GM23338 (cell line): Measurements from ENCODE around the gene MICAL3. TPM values are rescaled to one million over a fixed set of nuclear protein-coding genes. Genes with fewer than 3 reads are reported as not detected.

Experiments used
- ATAC-seq: fragments of 200-7000 bp; cut with Tn5 transposase; 3 replicates; pipeline ENCODE4 v1.9.1; 2020
- DNase-seq: peaks from one replicate; pipeline ENCODE4 v3.0.0-alpha.2; 2015; ENCODE audit warnings: low spot score
- H2AFZ ChIP-seq: fragments of 200-600 bp; sonication (generic); 2 replicates; pipeline ENCODE4 v1.8.0; 2016; ENCODE audit warnings: antibody characterized with exemption, mild to moderate bottlenecking, moderate library complexity
- H3F3A ChIP-seq: fragments of 200-600 bp; sonication (generic); replicated peaks from 2 replicates; pipeline ENCODE4 v1.8.0; 2017; ENCODE audit warnings: antibody characterized with exemption, mixed run types, low read depth
- H3K27ac ChIP-seq: fragments of 200-600 bp; sonication (generic); 2 replicates; pipeline ENCODE4 v1.6.1; 2016; ENCODE audit warnings: low read depth
- H3K27me3 ChIP-seq: fragments of 200-600 bp; sonication (generic); 2 replicates; pipeline ENCODE4 v1.8.0; 2016; ENCODE audit warnings: mild to moderate bottlenecking, mixed run types, moderate library complexity; ENCODE audit not compliant: insufficient read depth
- H3K36me3 ChIP-seq: fragments of 200-600 bp; sonication (generic); 2 replicates; pipeline ENCODE4 v1.8.0; 2016; ENCODE audit warnings: mild to moderate bottlenecking; ENCODE audit not compliant: insufficient read depth
- H3K4me1 ChIP-seq: fragments of 200-600 bp; sonication (generic); 2 replicates; pipeline ENCODE4 v1.8.0; 2016; ENCODE audit warnings: mild to moderate bottlenecking, moderate library complexity; ENCODE audit not compliant: insufficient read depth
- H3K4me2 ChIP-seq: fragments of 200-600 bp; sonication (generic); 2 replicates; pipeline ENCODE4 v1.7.1; 2017; ENCODE audit warnings: mixed run types
- H3K4me3 ChIP-seq: fragments of 200-600 bp; sonication (generic); 2 replicates; pipeline ENCODE4 v1.6.1; 2016; ENCODE audit warnings: mixed run types
- H3K79me2 ChIP-seq: fragments of 200-600 bp; sonication (generic); replicated peaks from 2 replicates; pipeline ENCODE4 v1.8.0; 2017; ENCODE audit warnings: mild to moderate bottlenecking; ENCODE audit not compliant: insufficient read depth
- H3K9me2 ChIP-seq: fragments of 200-600 bp; sonication (generic); 2 replicates; pipeline ENCODE4 v1.8.0; 2017; ENCODE audit not compliant: insufficient read depth
- H4K20me1 ChIP-seq: fragments of 200-600 bp; sonication (generic); replicated peaks from 2 replicates; pipeline ENCODE4 v1.8.0; 2017; ENCODE audit warnings: mild to moderate bottlenecking; ENCODE audit not compliant: insufficient read depth
- H3K27ac Mint-ChIP-seq: 2 replicates; pipeline ENCODE4 v1.8.0; 2020; ENCODE audit warnings: inconsistent platforms, mild to moderate bottlenecking, moderate library complexity, mixed read lengths
- H3K27me3 Mint-ChIP-seq: 3 replicates; pipeline ENCODE4 v1.8.0; 2022; ENCODE audit warnings: low read depth, mild to moderate bottlenecking, moderate library complexity, mixed read lengths, inconsistent platforms; ENCODE audit not compliant: insufficient read depth, poor library complexity
- H3K36me3 Mint-ChIP-seq: 3 replicates; pipeline ENCODE4 v1.8.0; 2021; ENCODE audit warnings: low read depth, mild to moderate bottlenecking, inconsistent platforms, moderate library complexity, mixed read lengths
- H3K4me1 Mint-ChIP-seq: 3 replicates; pipeline ENCODE4 v1.8.0; 2020; ENCODE audit warnings: mild to moderate bottlenecking, inconsistent platforms, mixed read lengths
- H3K4me3 Mint-ChIP-seq: 3 replicates; pipeline ENCODE4 v1.8.0; 2021; ENCODE audit warnings: moderate library complexity, mild to moderate bottlenecking, inconsistent platforms, mixed read lengths
- H3K9me3 Mint-ChIP-seq: 3 replicates; pipeline ENCODE4 v1.8.0; 2020; ENCODE audit warnings: moderate library complexity, mild to moderate bottlenecking, inconsistent platforms, mixed read lengths
- CREB1 ChIP-seq: fragments of 250-450 bp; sonication (Bioruptor Pico); IDR thresholded peaks from 2 replicates; pipeline ENCODE4 v1.5.0; 2020; ENCODE audit warnings: low read depth, mild to moderate bottlenecking, moderate library complexity
- CTCF ChIP-seq, 2 experiments: fragments of 200-600 bp in 1 of 2; sonication (generic) in 1 of 2; conservative IDR thresholded peaks; 2 replicates each; pipeline versions ENCODE4 v1.5.1 to v1.6.1; 2016 to 2017; ENCODE audit warnings: antibody characterized with exemption in 2 of 2, low read depth in 2 of 2, mild to moderate bottlenecking in 2 of 2, moderate library complexity in 1 of 2
- EZH2 ChIP-seq: fragments of 200-600 bp; sonication (generic); IDR thresholded peaks from one replicate; pipeline ENCODE4 v1.8.0; 2017; ENCODE audit warnings: antibody characterized with exemption, mild to moderate bottlenecking, low read depth; ENCODE audit not compliant: unreplicated experiment
- EZH2phosphoT487 ChIP-seq: fragments of 200-600 bp; sonication (generic); IDR thresholded peaks from one replicate; pipeline ENCODE4 v1.8.1; 2018; ENCODE audit warnings: antibody characterized with exemption; ENCODE audit not compliant: unreplicated experiment
- JUNB ChIP-seq: IDR thresholded peaks from one replicate; pipeline ENCODE4 v1.6.1; 2016; ENCODE audit warnings: antibody characterized with exemption; ENCODE audit not compliant: unreplicated experiment
- NANOG ChIP-seq: IDR thresholded peaks from 2 replicates; pipeline ENCODE4 v1.6.1; 2016; ENCODE audit warnings: antibody characterized with exemption, borderline replicate concordance
- STAT1 ChIP-seq: IDR thresholded peaks from one replicate; pipeline ENCODE4 v1.6.1; 2016; ENCODE audit warnings: antibody characterized with exemption; ENCODE audit not compliant: unreplicated experiment
- ZNF114 ChIP-seq: fragments of 250-450 bp; sonication (Bioruptor Pico); IDR thresholded peaks from 2 replicates; pipeline ENCODE4 v1.5.0; 2020; ENCODE audit warnings: mild to moderate bottlenecking, moderate library complexity
- polyA plus RNA-seq: library from polyadenylated mRNA; unstranded; fragments of >200 nt; fragmentation: Nextera tagmentation; extraction: Ambion mirVana; gene quantifications from 2 replicates; pipeline ENCODE4 v1.2.1, GENCODE V29; 2016
- total RNA-seq: library from RNA; depleted of rRNA; stranded (reverse); fragments of >200 nt; shearing (Covaris generic); gene quantifications from 2 replicates; pipeline ENCODE4 v1.2.3, GENCODE V29; 2014

MICAL3 gene
- total and polyA plus RNA-seq, 2 experiments from 2014 or later = 10.1 to 33.9 TPM

DNA sequence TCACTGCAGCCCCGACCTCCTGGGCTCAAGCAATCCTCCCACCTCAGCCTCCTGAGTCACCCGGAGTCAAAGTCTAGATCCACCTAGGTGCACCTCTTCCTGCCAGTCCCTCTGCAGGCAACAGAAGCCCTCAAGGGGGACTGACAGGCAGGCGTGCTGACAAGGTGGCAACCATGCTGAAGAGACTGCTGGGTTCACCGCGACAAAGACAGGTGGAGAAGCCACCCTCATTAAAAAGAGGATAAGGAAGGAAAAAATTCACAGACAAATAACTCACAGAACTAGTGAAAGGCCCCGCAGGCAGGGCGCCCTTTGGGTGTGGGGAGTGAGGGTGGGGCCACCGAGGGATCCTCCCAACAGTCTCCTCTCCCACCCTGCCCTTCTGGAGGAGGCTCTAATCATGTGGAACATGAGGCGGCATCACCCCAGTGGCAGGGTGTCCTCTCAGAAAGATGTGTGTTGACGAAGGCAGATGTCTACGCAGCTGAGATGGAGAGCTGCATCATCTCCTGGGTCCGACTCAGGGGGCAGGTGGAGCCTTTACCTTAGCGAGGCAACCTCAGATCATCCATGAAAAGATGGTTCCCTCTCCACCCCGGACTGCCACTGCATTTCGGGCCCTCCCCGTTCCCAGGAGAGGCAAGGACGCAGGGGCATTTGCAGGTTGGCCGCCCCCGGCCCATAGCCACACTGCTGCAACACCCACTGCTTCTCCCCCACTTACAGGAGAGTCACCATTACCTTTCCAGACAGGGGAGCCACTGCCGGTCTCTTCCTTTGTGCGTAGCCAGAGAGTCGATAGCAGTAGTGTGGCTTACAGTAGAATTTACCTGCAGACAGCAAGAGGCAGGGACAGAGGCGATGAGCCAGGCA is 158.9 kb downstream of the MICAL3 start:
- no peak for ATAC-seq
- TF ChIP-seq EZH2phosphoT487 = no peak
- TF ChIP-seq ZNF114 (CRISPR knock-in tag) = no peak
- no peak for TF ChIP-seq EZH2
- no peak for TF ChIP-seq NANOG
- TF ChIP-seq CREB1 (CRISPR knock-in tag) = no peak
- no peak for TF ChIP-seq STAT1
- no peak for TF ChIP-seq JUNB
- TF ChIP-seq CTCF (conservative IDR thresholded peaks at IDR 0.05; ENCODE audit: low read depth in 2 of 2) = no peak
- no peaks in the 10 kb centered on the region for H3K4me1 ChIP-seq
- no peaks in the 10 kb centered on the region for H3F3A ChIP-seq
- no peaks in the 10 kb centered on the region for H3K4me1 Mint-ChIP-seq
- H3K27me3 ChIP-seq = no peaks in the 10 kb centered on the region
- H4K20me1 ChIP-seq = peaks cover 4% of the 10 kb centered on the region; the same call in 1 of the 2 replicates
- no peak overlapping the region for H2AFZ ChIP-seq
- H3K79me2 ChIP-seq = no peaks in the 10 kb centered on the region
- DNase-seq = no peak
- no peaks in the 10 kb centered on the region for H3K36me3 ChIP-seq
- H3K4me2 ChIP-seq = no peak overlapping the region
- no peak overlapping the region for H3K27ac Mint-ChIP-seq
- no peak overlapping the region for H3K4me3 Mint-ChIP-seq
- H3K4me3 ChIP-seq = no peak overlapping the region
- H3K36me3 Mint-ChIP-seq = peaks cover 12% of the 10 kb centered on the region; the same call in 2 of the 3 replicates
- no peaks in the 10 kb centered on the region for H3K9me2 ChIP-seq
- no peak overlapping the region for H3K27ac ChIP-seq
- H3K9me3 Mint-ChIP-seq = no peaks in the 10 kb centered on the region
- peaks cover 7% of the 10 kb centered on the region for H3K27me3 Mint-ChIP-seq

DNA sequence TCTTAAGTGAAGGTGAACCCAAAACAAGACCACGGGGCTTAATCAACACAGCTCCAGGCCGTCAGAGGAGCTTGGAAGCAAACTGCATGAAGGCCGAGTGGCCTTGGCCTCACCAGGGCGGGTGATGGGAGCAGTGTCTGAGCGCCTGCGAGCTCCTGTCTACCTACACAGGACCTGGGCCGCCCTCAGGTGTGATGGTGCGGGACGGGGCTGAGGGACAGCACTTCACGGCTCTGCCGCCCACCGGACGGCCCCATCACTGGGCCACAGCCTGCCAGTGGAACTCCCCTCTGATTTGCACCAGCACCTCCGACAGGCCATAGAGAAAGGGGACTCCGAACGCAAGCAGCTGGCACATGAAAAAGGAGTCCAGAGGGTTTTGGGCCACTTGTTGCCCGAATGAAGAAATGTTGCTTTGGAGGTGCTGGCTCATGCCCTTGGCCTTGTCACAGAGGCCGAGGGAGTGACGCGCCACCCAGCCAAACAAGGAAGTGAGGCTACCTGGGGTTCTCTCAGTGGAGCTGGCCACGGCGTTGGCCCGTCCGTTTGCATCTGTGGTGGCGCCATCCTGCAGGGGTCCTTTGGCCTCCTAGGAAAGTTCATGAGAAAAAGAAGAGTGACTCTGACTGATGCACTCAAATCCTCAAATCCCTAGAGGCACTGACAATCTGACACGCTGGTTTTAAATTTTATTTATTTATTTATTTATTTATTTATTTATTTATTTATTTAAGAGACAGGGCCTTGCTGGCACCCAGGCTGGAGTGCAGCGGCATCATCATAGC is 159.8 kb downstream of the MICAL3 start:
- Histone ChIP-seq H3K4me3 (no peak overlapping the region), H3K9me2 (no peaks in the 10 kb centered on the region), H3K4me1 (no peaks in the 10 kb centered on the region), H4K20me1 (peaks cover 4% of the 10 kb centered on the region; the same call in 1 of the 2 replicates), H3K36me3 (no peaks in the 10 kb centered on the region), H3K27ac (no peak overlapping the region), H3F3A (no peaks in the 10 kb centered on the region), H2AFZ (no peak overlapping the region), H3K4me2 (no peak overlapping the region), H3K27me3 (no peaks in the 10 kb centered on the region), H3K79me2 (no peaks in the 10 kb centered on the region)
- Mint-ChIP-seq H3K27ac (no peak overlapping the region), H3K4me1 (no peaks in the 10 kb centered on the region), H3K9me3 (no peaks in the 10 kb centered on the region), H3K4me3 (no peak overlapping the region), H3K27me3 (peaks cover 7% of the 10 kb centered on the region), H3K36me3 (peaks cover 8% of the 10 kb centered on the region; the same call in 2 of the 3 replicates)
- no peak for TF ChIP-seq NANOG
- no peak for DNase-seq
- no peak for ATAC-seq
